ENCODE results near the gene CNOT1. TPM values are rescaled to one million over a fixed set of nuclear protein-coding genes. Genes with fewer than 3 reads are reported as not detected.

The CNOT1 gene
- total and polyA plus RNA-seq, 10 of the 15 experiments (the other 5 are each of a cell fraction or from before 2014, with no cell fraction given) = 101 to 246 (median 175) TPM

DNA sequence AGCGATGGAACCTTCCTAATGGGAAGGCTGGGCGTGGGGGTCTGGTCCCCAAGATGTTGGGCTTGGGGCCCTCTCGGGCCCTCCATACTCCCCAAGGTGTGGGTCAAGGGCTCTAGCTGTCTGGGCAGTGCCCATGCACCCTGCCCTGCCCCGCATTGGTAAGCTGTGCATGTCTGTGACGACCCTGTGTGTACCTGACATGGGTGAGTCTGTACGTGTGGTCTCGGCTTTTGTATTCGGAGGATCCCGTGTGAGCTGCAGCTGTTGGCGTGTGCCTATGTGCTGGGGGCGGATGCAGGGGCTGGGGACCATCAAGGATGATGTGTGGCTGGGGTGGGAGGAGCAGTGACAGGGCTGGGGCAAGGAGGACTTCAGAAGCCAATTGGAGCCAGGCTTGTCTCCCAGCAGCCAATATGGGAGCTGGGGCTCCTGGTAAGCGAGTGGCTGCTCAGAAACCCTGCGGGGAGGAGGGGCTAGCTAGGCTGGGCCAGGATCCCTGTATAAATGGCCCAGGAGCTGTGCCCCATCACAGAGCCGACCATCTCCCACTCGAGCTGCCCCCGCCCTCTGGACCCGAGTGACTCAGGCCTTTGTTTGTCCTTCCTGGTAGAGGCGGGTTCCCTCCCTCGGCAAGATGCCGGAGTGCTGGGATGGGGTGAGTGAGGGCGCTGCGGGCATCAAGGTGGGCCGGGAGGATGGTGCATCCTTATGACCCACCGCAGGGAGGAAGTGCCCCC lies 129.8 kb downstream of the CNOT1 start, which contains the start of gene NDRG4:
NDRG4 (plus strand) TSS at position 529 of the 737 bp plus-strand sequence; CDS start at position 635, 106 bp downstream.
- DNase-seq (ENCODE audit: low read depth, low spot score) (no peak), FAIRE-seq (peak; percentile 61), ATAC-seq (peak; percentile 88)
- WGBS (ENCODE audit: insufficient coverage, insufficient replicate concordance, low lambda C conversion rate, missing lambda C conversion rate) = 37% methylated on average over 24 of the region's 24 CpGs
- Histone ChIP-seq H3K27me3 (replicated peaks in 1 of 2; ENCODE audit: control insufficient read depth in 2 of 2, insufficient read depth in 2 of 2, low read length in 1 of 2) (peaks cover 0 to 5% of the 10 kb centered on the region in 2 experiments; a peak in 1 of 4 replicates), H3K79me2 (ENCODE audit: control insufficient read depth, insufficient read depth, low read length) (no peaks in the 10 kb centered on the region), H3K36me3 (ENCODE audit: control insufficient read depth in 2 of 2, insufficient read depth in 2 of 2, low read length in 1 of 2) (no peaks in the 10 kb centered on the region), H2AFZ (ENCODE audit: control insufficient read depth, low read depth, low read length) (peak within 1 kb of the TSS; percentile 45), H3K27ac (ENCODE audit: control insufficient read depth, insufficient read depth) (no peak within 1 kb of the TSS), H3K4me2 (ENCODE audit: control insufficient read depth, insufficient read depth) (peak within 1 kb of the TSS; percentile 89), H3K9ac (ENCODE audit: control insufficient read depth, insufficient read depth, low read length) (no peak within 1 kb of the TSS), H3K4me3 (peak within 1 kb of the TSS; percentile 39), H3K4me1 (ENCODE audit: control insufficient read depth, insufficient read depth, low read length) (peaks cover 21% of the 10 kb centered on the region), H3K9me3 (replicated peaks; ENCODE audit: control insufficient read depth, insufficient read depth, low read length) (no peaks in the 10 kb centered on the region), H4K20me1 (ENCODE audit: control insufficient read depth, insufficient read depth) (no peaks in the 10 kb centered on the region)
- ChIA-PET POLR2A (interaction anchor here (0.5 to 0.6 kb wide), 2 partner anchors 105 to 163 kb away, joined by 3 read pairs; no protein-coding TSS in a partner anchor), CTCF (interaction anchor here (0.8 to 1.9 kb wide), 4 partner anchors 12 to 163 kb away, joined by 3 to 9 read pairs (median 4); no protein-coding TSS in a partner anchor), RAD21 (ENCODE audit: unreplicated experiment) (interaction anchor here (0.6 to 1.1 kb wide), 3 partner anchors 12 to 835 kb away, joined by 3 read pairs; no protein-coding TSS in a partner anchor), SMC1A (ENCODE audit: uncharacterized antibody, unreplicated experiment) (interaction anchor here (0.7 kb wide), 2 partner anchors 163 to 257 kb away, joined by 3 to 5 read pairs; no protein-coding TSS in a partner anchor)
- in situ Hi-C loops (cut with MboI) = loop anchor here (25.0 kb wide), 1 partner anchor 238 kb away; the partner anchor contains the start of gene GOT2
- no TSS peak for BruUV-seq (replicated peaks)
- intact Hi-C loops (cut with micrococcal nuclease; ENCODE audit: unreplicated experiment) = loop anchor here (5.0 kb wide), 3 partner anchors 163 to 258 kb away; no protein-coding TSS in a partner anchor
- TF ChIP-seq SREBF2 (IDR thresholded peaks at IDR 0.05; ENCODE audit: low read length) (no peak), PBX3 (IDR thresholded peaks at IDR 0.05; ENCODE audit: insufficient replicate concordance, low read depth, low read length) (no peak), FOS (IDR thresholded peaks at IDR 0.05; ENCODE audit: borderline replicate concordance, extremely low read depth, insufficient read length) (peak; percentile 10), NKRF (conservative IDR thresholded peaks at IDR 0.05) (no peak), CUX1 (IDR thresholded peaks at IDR 0.05; ENCODE audit: insufficient replicate concordance, low read depth, low read length) (no peak), BACH1 (IDR thresholded peaks at IDR 0.05; ENCODE audit: borderline replicate concordance) (no peak), SMARCA5 (IDR thresholded peaks at IDR 0.05) (no peak), CBX5 (IDR thresholded peaks at IDR 0.05; ENCODE audit: low read depth) (no peak), ZNF274 (IDR thresholded peaks at IDR 0.05; ENCODE audit: insufficient read depth, insufficient read length) (no peak), ZNF384 (IDR thresholded peaks at IDR 0.05; ENCODE audit: borderline replicate concordance, low read depth, low read length) (no peak)
- TF ChIP-seq, protein P1, sequence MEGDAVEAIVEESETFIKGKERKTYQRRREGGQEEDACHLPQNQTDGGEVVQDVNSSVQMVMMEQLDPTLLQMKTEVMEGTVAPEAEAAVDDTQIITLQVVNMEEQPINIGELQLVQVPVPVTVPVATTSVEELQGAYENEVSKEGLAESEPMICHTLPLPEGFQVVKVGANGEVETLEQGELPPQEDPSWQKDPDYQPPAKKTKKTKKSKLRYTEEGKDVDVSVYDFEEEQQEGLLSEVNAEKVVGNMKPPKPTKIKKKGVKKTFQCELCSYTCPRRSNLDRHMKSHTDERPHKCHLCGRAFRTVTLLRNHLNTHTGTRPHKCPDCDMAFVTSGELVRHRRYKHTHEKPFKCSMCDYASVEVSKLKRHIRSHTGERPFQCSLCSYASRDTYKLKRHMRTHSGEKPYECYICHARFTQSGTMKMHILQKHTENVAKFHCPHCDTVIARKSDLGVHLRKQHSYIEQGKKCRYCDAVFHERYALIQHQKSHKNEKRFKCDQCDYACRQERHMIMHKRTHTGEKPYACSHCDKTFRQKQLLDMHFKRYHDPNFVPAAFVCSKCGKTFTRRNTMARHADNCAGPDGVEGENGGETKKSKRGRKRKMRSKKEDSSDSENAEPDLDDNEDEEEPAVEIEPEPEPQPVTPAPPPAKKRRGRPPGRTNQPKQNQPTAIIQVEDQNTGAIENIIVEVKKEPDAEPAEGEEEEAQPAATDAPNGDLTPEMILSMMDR (IDR thresholded peaks at IDR 0.05 in 2 of 3, conservative IDR thresholded peaks at IDR 0.05 in 1 of 3; ENCODE audit: control insufficient read depth in 2 of 3, extremely low read depth in 1 of 3, insufficient read depth in 1 of 3, low read depth in 3 of 3, low read length in 3 of 3) = no peak
